Stimulated activated CD8-positive, alpha-beta memory T cell treated with anti-CD3 and anti-CD28 coated beads, Interleukin-15, amount 100 ng/mL, for 24 hours (primary cell): ENCODE data around the gene ADGRG3.
"Not testable (repeated sequence)": the region's sequence is repeated elsewhere in the genome, so short reads cannot be mapped to it uniquely, and the experiment has no call there.

Experiments used
- DNase-seq: peaks from one replicate; pipeline ENCODE4 v3.0.0-alpha.2; 2020; ENCODE audit warnings: low read depth

Gene ADGRG3

DNA sequence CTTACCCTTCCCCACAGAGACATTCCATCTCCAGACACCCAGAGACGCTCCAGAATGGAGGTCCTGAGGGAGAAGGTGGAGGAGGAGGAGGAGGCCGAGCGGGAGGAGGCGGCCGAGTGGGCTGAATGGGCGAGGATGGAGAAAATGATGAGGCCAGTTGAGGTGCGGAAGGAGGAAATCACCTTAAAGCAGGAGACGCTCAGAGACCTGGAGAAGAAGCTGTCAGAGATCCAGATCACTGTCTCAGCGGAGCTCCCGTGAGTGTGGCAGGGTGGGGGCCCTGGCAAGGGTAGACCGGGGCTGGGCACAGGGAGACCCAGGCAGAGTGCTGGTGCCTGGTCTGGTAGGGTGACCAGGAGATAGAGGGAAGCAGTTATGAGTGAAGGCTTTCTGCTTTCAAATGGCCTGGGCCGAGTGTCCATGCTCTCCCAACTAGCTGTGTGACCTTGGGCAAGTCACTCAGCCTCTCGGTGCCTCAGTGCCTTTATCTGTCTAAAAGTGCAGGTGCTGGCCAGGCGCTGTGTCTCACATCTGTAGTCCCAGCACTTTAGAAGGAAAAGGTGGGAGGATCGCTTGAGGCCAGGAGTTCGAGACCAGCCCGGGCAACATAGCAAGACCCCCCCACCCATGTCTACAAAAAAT, 29.9 kb downstream of the ADGRG3 start:
- no peak for DNase-seq

DNA sequence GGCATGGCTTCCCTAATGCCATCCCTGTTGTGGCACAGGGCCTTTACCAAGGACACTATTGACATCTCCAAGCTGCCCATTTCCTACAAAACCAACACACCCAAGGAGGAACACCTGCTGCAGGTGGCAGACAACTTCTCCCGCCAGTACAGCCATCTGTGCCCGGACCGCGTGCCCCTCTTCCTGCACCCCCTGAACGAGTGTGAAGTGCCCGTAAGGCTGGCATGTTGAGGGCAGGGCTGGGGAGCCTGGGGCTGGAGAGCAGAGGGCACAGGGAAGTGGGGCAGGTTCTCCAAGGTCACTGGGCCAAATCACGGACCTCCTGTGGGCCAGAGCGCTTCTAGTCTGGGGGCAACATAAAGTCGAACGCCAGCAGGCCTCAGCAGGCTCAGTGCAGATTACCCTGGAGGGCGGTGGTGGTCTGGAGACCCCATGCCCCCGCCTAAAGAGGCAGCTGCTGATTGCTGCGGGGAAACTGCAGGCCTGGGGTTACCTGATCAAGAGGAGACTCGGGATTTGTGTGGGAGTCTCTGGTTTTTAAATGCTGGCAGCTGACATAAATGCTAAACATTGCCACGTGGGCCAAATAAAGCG, 30.8 kb downstream of the ADGRG3 start:
- DNase-seq, result no peak

DNA sequence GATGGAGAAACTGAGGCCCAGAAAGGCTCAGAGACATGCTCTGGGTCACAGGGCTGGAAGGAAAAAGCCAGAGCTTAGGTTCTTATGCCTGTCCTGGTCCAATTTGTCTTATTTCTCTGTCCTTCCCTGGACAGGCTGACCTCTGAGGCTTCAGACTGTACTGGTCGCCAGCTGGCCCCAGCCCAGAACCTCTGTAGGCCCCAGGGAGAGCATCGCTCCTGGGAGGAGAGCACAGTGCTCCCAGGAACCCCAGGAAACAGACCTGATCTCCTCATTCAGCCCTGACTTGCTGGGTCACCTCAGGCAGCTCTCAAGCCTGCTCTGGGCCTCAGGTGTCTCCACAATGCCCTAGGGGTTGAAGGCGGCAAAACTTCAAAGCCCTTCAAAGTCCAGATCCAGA, 31.4 kb downstream of the ADGRG3 start:
- DNase-seq, result no peak

DNA sequence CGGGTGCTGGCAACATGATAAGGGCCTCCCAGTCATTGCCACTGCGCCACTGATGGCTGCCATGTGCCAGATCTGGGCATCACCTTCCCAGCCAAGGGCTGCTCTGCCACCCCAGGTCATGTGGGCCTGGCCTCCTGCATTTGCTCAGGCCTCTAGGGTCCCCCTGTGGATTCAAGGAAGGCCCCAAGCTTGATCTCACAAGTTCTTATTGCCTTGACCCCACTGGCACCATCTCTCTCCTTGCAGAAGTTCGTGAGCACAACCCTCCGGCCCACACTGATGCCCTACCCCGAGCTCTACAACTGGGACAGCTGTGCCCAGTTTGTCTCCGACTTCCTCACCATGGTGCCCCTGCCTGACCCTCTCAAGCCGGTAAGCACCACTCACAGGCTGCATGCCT, 31.8 kb downstream of the ADGRG3 start:
- DNase-seq, result no peak

DNA sequence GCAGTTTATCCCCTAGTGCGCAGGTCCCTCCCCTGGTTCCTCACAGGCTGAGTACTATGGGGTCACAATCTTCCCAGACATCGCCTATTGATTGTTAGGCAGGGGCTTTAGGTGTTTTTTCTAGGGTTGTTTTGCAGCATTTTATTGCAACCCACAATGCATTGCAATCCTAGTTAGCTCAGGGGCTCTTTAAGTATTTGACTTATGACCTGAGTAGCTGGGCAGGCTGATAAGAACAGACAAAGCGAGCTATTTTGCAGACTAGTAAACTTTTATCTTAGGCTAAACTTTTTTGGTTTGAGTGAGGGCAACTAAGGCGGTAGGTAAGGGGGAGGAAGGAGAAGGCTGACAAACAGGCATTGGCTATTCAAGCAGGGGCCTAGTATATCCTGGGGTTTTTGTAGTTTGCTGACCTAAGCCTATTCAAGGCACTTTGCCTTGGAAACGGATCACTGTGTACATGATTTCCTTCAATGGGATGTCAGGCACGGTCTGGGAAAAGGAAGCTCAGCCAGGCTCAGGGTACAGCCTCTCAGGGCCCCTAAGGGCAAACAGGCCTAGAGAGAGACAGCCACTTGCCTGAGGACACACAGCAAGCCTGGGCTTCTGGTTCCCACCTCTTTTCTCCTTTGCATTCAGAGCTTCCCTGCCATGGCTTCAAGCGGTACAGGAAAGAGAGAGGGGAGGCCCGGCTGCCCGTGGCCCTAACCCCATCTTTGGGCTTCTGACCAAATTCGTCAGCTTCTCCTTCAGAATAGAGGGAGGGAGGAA, 32.9 kb downstream of the ADGRG3 start:
- DNase-seq, result no peak

DNA sequence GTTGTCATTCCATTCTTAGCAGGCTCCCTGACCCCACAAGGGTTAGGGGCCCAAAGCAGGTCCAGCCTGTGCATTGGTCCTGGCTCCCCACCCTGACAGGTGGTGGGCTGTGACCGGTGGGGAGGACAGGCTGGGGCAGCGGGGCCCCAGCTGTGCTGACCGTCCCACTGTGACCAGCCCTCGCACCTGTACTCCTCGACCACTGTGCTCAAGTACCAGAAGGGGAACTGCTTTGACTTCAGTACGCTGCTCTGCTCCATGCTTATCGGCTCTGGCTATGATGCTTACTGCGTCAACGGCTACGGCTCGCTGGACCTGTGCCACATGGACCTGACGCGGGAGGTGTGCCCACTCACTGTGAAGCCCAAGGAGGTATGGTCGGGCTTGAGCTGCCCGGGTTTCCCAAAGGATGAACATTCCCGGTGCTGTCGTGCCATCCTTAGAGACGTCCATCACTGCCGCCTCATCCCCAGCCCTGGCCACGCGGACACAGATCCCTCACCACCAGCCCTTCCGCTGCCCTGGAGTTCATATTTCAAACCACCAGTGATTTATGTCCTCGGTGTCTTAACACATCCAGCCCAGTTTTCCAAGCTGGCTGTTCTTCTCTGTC, 33.8 kb downstream of the ADGRG3 start:
- no peak for DNase-seq

DNA sequence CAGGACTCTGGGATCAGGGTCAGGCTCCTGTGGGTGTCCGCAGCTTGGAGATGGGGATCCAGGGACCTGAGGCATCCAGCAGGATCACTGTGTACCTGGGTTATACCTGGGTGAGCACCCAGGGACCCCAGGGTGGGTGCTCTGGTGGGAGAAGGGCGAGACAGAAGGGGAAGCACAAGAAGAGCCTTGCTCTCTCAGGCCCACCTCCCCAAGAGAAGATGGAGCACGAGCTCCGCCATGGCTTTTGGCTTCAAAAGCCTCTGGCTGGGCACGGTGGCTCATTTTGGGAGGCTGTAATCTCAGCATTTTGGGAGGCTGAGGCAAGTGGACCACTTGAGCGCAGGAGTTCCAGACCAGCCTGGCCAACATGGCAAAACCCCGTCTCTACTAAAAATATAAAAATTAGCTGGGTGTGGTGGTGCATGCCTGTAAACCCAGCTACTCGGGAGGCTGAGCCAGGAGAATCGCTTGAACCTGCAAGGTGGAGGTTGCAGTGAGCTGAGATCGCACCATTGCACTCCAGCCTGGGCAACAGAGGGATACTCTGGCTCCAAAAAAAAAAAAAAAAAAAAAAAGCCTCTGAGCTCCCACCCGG, 35.4 kb downstream of the ADGRG3 start:
- no peak for DNase-seq

DNA sequence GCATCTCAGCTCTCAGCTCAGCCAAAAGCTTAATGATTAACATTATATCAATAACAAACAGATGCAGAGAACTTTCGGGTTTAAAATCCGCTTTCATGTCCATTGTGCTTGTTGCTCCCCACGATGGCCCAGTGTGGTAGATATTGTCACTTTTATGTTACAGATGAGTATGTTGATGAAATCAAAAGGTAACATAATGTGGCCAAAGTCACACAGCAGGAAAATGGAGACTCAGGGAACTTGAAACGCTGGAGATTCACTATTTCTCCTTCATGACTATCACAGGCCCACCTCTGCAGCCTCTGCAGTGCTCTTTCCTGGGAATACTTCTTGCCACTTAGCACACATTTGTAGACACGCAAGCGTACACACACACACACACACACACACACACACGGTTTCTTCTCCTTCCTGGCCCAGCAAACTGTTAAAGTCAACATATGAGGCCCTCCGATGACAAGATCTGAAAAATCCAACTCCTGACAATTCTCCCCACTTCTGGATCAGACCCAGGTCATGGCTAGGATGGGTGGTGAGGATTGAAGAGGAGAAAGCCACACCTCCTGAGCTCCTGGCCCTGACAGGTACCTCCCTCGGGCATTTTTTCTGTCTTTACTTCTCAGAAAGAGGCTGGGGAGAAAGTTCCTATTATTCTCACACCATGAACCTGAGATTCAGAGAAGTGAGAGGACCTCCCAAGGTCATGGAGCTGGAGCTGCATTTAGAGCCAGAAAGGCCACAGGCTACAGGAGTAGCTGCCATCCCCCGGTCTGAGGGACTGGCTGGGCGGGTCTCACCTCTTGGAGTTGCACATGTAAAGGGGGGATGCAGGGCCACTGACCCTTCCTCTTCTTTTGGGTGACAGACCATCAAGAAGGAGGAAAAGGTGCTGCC, 36.2 kb downstream of the ADGRG3 start:
- DNase-seq, result no peak

DNA sequence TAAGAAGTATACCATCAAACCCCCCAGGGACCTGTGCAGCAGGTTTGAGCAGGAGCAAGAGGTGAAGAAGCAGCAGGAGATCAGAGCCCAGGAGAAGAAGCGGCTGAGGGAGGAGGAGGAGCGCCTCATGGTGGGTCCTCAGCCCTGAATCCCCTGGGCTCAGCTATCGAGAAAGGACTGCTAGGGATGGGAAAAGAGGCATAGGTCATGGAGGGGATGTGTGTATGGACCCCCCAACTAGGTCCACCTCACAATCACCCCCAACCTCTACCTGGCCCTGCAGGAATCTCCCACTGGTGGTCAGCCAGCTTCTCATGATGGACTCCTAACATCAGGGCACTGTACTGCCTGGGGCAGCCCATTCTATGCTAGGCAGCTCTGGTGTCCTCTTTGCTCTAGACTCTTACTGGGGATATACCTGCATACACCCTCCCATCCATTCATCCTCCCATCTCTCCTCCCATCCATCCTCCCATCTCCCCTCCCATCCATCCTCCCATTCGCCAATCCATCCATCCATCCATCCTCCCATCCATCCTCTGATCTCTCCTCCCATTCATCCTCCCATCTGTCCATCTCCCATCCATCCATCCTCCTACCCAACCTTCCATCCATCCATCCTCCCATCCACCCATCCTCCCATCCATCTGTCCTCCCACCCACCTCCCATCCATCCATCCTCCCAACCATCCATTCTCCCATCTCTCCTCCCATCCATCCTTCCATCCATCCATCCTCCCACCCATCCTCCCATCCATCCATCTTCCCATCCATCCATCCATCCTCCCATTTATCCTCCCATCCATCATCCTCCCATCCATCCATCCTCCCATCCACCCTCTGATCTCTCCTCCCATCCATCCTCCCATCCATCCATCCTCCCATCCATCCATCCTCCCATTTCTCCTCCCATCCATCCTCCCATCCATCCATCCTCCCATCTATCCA, 37.1 kb downstream of the ADGRG3 start:
- no peak for DNase-seq

DNA sequence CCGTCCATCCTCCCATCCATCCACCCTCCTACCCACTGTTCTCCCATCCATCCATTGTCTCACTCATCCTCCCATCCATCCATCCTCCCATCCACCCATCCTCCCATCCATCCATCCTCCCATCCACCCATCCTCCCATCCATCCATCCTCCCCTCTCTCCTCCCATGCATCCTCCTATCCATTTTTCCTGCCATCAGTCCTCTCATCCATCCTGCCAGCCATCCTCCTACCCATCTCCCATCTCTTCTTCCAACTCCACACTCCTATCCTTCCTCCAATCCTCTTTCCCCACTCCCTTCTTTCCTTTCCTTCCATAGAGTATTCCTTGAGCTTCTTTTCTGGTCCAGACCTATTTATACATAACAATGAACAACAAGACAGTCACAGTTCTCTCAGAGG, 38.6 kb downstream of the ADGRG3 start:
- DNase-seq, result no peak

DNA sequence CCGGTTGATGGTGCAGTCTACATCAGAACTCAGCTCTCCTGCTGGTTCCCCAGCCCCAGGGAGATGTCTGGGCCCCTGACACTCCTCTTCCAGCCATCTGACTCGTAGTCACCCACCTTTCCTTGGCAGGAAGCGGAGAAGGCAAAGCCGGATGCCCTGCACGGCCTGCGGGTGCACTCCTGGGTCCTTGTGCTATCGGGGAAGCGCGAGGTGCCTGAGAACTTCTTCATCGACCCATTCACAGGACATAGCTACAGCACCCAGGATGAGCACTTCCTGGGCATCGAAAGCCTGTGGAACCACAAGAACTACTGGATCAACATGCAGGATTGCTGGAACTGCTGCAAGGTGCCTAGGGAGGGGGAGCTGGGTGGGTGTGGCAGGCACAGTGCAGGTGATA, 39.2 kb downstream of the ADGRG3 start:
- no peak for DNase-seq

DNA sequence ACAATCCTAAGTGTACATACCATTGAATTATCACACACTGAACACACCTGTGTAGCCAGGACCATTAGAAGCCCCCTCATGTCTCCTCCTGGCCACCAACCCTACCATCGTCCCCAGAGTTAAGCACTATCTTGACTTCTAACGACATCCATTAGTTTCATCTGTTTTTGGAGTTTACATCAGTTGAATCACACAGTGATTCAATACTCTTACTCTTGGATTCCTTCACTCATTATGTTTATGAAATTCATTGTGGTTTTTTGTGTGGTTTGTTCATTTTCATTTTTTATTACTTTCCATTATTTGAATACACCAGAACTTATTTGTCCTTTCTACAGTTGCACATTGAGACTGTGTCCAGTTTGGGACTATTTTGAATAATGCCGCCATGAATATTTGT, 40.1 kb downstream of the ADGRG3 start:
- no peak for DNase-seq

DNA sequence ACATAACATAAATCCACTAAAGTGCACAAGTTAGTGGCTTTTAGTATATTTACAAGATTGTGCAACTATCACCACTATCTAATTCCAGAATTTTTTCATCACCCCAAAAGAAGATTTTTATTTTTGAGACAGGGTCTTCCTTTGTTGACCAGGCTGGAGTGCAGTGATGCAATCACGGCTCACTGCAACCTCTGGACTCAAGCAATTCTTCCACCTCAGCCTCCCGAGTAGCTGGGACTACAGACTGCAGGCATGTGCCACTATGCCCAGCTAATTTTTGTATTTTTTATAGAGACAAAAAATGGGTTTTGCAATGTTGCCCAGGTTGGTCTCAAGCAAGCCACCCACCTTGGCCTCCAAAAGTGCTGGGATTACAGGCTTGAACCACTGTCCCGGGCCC, 41.6 kb downstream of the ADGRG3 start:
- no peak for DNase-seq

DNA sequence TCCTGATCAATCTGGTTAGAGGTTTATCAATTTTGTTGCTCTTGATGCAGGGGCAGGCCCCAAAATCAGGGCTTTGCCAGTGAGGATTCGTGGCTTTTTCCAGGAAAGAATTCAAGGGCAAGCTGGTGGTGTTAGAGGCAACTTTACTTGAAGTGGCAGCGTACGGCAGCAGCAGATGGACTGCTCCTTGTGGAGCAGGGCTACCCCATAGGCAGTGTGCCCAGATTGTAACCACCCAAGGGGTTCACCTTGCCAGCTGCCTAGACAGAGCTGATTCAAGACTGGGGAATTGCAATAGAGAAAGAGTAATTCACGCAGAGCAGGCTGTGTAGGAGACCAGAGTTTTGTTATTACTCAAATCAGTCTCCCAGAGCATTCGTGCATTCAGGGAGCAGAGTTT, 43.2 kb downstream of the ADGRG3 start:
- DNase-seq, result no peak

DNA sequence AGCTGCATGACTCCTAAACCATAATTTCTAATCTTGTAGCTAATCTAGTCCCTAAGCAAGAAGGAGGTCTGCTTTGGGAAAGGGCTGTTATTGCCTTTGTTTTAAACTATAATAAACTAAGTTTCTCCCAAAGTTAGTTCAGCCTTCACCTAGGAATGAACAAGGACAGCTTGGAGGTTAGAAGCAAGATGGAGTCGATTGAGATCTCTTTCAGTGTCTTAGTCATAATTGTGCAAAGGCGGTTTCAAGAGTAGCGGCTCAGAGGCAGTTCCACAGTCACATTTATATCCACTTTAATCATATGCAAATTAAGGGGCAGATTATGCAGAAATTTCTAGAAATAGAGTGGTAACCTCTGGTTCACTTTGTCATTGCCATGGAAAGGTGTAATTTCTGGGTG, 43.9 kb downstream of the ADGRG3 start:
- DNase-seq, result no peak

DNA sequence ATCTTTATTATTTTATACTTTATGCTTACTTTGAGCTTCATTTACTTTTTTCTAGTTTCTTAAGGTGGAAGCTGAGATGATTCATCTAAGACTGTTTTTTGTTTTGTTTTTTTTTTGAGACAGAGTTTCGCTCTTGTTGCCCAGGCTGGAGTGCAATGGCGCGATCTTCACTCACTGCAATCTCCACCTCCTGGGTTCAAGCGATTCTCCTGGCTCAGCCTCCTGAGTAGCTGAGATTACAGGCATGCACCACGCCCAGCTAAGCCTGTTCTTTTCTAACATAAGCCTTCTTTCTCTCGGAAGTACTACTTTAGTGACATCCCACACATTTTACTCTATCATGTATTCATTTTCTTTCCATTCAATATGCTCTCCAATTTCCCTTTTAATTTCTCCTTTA, 44.5 kb downstream of the ADGRG3 start:
- DNase-seq, result not testable (repeated sequence)

DNA sequence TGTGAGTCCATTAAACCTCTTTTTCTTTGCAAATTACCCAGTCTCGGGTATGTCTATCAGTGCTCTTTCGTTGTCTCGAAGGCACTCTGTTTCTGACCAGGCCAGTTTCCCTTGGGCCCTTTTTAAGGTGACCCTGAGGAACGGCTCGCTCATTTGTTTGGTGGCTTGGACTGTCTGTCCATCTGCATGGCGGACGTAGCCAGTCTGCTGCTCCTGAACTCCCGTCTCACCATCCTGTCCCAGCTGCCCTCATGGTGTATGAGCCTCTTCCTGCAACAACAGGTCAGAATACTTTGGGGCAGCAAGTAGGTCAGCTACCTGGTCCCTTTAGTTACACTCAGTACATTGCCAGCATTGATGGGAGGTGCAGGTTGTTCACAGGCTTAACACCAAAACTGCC, 45.5 kb downstream of the ADGRG3 start:
- no peak for DNase-seq

DNA sequence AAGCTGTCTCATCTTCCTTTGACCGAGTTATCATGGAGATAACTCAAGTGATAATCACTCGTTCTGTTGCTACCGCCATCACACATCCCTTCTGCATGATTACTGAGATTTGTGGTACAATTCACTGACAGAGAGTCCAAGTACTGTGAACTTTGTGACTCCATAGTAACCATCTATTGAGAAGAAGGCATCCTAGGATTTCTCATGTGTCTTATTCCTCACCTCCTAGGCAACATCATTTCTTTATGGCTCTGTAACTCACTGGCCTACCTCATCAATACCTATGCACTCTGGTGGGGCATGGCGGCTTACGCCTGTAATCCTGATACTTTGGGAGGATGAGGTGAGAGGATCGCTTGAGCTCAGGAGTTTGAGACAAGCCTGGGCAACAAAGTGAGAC, 45.9 kb downstream of the ADGRG3 start:
- no peak for DNase-seq

DNA sequence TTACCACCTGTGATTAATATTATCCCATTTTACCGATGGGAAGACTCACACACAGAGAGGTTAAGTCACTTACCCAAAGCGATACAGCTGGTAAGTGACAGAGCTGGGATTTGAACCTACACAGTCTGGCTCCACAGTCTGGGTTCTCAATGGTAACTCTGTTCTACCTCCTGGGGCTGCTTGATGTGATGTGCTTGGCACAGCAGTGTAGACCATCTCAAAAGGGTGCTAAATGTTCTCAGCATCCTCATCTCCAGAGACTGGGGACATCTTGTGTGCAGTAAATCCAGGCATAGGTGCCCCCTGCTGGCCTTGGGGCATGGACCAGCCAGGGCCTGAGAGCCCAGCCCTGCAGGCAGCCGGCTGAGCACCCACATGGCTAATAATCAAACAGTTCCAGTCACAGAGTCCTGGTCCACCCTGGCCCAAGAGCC, 52.1 kb downstream of the ADGRG3 start:
- no peak for DNase-seq
